ENCODE measurements around the gene CCDC110. TPM values are rescaled to one million over a fixed set of nuclear protein-coding genes. Genes with fewer than 3 reads are reported as not detected.

CCDC110 gene
- total and polyA plus RNA-seq, 9 of the 15 experiments (the other 6 are each of a cell fraction or from before 2014, with no cell fraction given), result 0.04 to 0.35 (median 0.07) TPM; not detected in 4

DNA sequence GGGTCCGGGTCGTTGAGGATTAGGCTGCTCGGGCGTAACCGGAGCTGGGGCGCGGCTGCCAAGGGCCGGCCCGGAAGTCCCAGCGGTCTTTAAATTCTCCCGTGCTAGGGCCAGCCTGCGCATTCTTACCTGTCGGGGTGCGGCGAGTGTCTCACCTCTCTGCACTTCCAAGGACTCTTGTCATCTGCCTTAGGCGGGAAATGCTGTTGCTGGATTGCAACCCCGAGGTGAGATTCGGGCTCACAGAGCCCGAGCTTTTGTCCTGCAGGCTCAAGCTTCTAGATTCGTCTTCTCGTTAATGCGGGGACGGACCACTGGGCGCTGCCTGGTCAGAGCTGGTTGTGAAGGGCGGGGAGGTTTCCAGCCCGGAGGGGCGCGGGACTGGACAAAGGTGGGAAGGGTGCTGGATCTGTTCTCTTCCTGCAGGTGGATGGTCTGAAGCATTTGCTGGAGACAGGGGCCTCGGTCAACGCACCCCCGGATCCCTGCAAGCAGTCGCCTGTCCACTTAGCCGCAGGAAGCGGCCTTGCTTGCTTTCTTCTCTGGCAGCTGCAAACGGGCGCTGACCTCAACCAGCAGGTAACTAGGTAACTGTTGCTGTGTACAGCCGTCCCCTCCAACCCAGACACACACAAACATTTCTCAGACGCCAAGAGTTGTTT, 74.7 kb downstream of the CCDC110 start, which contains the start of gene ANKRD37 (continued):
- TF ChIP-seq, protein P1, sequence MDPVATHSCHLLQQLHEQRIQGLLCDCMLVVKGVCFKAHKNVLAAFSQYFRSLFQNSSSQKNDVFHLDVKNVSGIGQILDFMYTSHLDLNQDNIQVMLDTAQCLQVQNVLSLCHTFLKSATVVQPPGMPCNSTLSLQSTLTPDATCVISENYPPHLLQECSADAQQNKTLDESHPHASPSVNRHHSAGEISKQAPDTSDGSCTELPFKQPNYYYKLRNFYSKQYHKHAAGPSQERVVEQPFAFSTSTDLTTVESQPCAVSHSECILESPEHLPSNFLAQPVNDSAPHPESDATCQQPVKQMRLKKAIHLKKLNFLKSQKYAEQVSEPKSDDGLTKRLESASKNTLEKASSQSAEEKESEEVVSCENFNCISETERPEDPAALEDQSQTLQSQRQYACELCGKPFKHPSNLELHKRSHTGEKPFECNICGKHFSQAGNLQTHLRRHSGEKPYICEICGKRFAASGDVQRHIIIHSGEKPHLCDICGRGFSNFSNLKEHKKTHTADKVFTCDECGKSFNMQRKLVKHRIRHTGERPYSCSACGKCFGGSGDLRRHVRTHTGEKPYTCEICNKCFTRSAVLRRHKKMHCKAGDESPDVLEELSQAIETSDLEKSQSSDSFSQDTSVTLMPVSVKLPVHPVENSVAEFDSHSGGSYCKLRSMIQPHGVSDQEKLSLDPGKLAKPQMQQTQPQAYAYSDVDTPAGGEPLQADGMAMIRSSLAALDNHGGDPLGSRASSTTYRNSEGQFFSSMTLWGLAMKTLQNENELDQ (CRISPR knock-in tag; IDR thresholded peaks at IDR 0.05; ENCODE audit: borderline replicate concordance), result no peak
- TF ChIP-seq EGR1 (conservative IDR thresholded peaks at IDR 0.05), result no peak
- TF ChIP-seq, protein P2, sequence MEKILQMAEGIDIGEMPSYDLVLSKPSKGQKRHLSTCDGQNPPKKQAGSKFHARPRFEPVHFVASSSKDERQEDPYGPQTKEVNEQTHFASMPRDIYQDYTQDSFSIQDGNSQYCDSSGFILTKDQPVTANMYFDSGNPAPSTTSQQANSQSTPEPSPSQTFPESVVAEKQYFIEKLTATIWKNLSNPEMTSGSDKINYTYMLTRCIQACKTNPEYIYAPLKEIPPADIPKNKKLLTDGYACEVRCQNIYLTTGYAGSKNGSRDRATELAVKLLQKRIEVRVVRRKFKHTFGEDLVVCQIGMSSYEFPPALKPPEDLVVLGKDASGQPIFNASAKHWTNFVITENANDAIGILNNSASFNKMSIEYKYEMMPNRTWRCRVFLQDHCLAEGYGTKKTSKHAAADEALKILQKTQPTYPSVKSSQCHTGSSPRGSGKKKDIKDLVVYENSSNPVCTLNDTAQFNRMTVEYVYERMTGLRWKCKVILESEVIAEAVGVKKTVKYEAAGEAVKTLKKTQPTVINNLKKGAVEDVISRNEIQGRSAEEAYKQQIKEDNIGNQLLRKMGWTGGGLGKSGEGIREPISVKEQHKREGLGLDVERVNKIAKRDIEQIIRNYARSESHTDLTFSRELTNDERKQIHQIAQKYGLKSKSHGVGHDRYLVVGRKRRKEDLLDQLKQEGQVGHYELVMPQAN (IDR thresholded peaks at IDR 0.05; ENCODE audit: borderline replicate concordance), result peak; percentile 91
- 0 out of 6 replicates have a peak, but pooled peaks of 1 of the 3 experiments have one; percentile 20 for TF ChIP-seq ZBTB11 (CRISPR knock-in tag; IDR thresholded peaks at IDR 0.05)
- peak; percentile 58; the same call in 1 of the 2 replicates for TF ChIP-seq HMBOX1 (IDR thresholded peaks at IDR 0.05)
- TF ChIP-seq BCLAF1 (IDR thresholded peaks at IDR 0.05; ENCODE audit: borderline replicate concordance in 1 of 2, control insufficient read depth in 1 of 2, low read depth in 2 of 2, low read length in 1 of 2), result no peak
- no peak; the same call in 1 of the 2 replicates for TF ChIP-seq ZNF12 (CRISPR knock-in tag; IDR thresholded peaks at IDR 0.05)
- peak in 1 of 2 experiments; percentile 39; a peak in 1 of 4 replicates for TF ChIP-seq KDM1A (IDR thresholded peaks at IDR 0.05)
- TF ChIP-seq SMARCB1 (IDR thresholded peaks at IDR 0.05; ENCODE audit: insufficient read length, low read depth), result no peak
- no peak for TF ChIP-seq ZNF445 (CRISPR knock-in tag; IDR thresholded peaks at IDR 0.05; ENCODE audit: low read depth)
- TF ChIP-seq ZNF551 (CRISPR knock-in tag; IDR thresholded peaks at IDR 0.05), result no peak
- TF ChIP-seq HDAC1 (IDR thresholded peaks at IDR 0.05), result peak; percentile 78 to 83; a peak in 3 of 4 replicates

Data from K562 (cell line).